A673 (cell line): Measurements from ENCODE around the gene CCNYL1. TPM values are rescaled to one million over a fixed set of nuclear protein-coding genes. Genes with fewer than 3 reads are reported as not detected.

ENCODE experiments used
- BruUV-seq: library from RNA; stranded (reverse); fragments of 400-500 nt; replicated peaks from 2 replicates; lab custom pipeline; 2021; lab: Mats Ljungman, UMichigan
- CTCF ChIA-PET: fragments of 300-600 bp; sonication (Branson Sonifier 250); formaldehyde crosslinking; loops from one replicate; lab custom pipeline; 2022; ENCODE audit warnings: antibody characterized with exemption; lab: Charles Lee
- POLR2A ChIA-PET: fragments of 300-600 bp; sonication (Branson Sonifier 250); formaldehyde crosslinking; loops from one replicate; lab custom pipeline; 2022; ENCODE audit warnings: antibody characterized with exemption; ENCODE audit not compliant: low non-redundant PET; lab: Charles Lee
- DNase-seq: peaks from one replicate; pipeline ENCODE4 v3.0.0-alpha.2; 2015; ENCODE audit warnings: low spot score
- H3K27ac ChIP-seq: fragments of 200-600 bp; sonication (generic); 2 replicates; pipeline ENCODE4 v1.5.1; 2016; ENCODE audit warnings: mixed run types, low read depth, mild to moderate bottlenecking, mixed read lengths, antibody characterized with exemption, low read length; ENCODE audit not compliant: poor library complexity, severe bottlenecking
- H3K27me3 ChIP-seq: fragments of 200-600 bp; sonication (generic); replicated peaks from 2 replicates; pipeline ENCODE4 v1.6.1; 2017; ENCODE audit warnings: mixed run types, low read depth, mild to moderate bottlenecking, mixed read lengths, antibody characterized with exemption, low read length; ENCODE audit not compliant: insufficient read depth, poor library complexity
- H3K36me3 ChIP-seq: fragments of 200-600 bp; sonication (generic); 2 replicates; pipeline ENCODE4 v1.6.1; 2016; ENCODE audit warnings: mixed run types, mild to moderate bottlenecking, mixed read lengths, antibody characterized with exemption, low read length; ENCODE audit not compliant: insufficient read depth, poor library complexity, severe bottlenecking
- H3K4me1 ChIP-seq: fragments of 200-600 bp; sonication (generic); 2 replicates; pipeline ENCODE4 v1.6.1; 2017; ENCODE audit warnings: mixed run types, mild to moderate bottlenecking, mixed read lengths, antibody characterized with exemption, low read length; ENCODE audit not compliant: insufficient read depth, poor library complexity, severe bottlenecking
- H3K4me3 ChIP-seq: fragments of 200-600 bp; sonication (generic); 2 replicates; pipeline ENCODE4 v1.5.1; 2016; ENCODE audit warnings: low read depth, mixed run types, mild to moderate bottlenecking, mixed read lengths, low read length; ENCODE audit not compliant: poor library complexity, severe bottlenecking
- H3K9me3 ChIP-seq: fragments of 200-600 bp; sonication (generic); 2 replicates; pipeline ENCODE4 v1.6.1; 2016; ENCODE audit warnings: mixed run types, low read depth, mild to moderate bottlenecking, mixed read lengths, antibody characterized with exemption, low read length; ENCODE audit not compliant: poor library complexity, severe bottlenecking
- EZH2 ChIP-seq: fragments of 200-600 bp; sonication (generic); IDR thresholded peaks from 2 replicates; pipeline ENCODE4 v1.6.1; 2017; ENCODE audit warnings: borderline replicate concordance, low read depth, mild to moderate bottlenecking, mixed read lengths, antibody characterized with exemption, low read length; ENCODE audit not compliant: poor library complexity, severe bottlenecking
- intact Hi-C: fragments of 100-400 bp; cut with micrococcal nuclease; formaldehyde crosslinking; loops from one replicate; pipeline ENCODE4 v1.10.0; 2022; ENCODE audit not compliant: unreplicated experiment
- total RNA-seq: library from RNA; stranded (reverse); gene quantifications from 2 replicates; pipeline ENCODE4 v1.2.3, GENCODE V29; 2021
- TF ChIP-seq, protein P1 (sequence below): fragments of 300-800, 200-600 bp; sonication (generic); conservative IDR thresholded peaks from 2 replicates; pipeline ENCODE4 v1.5.1; 2017; ENCODE audit warnings: low read depth, mild to moderate bottlenecking, antibody characterized with exemption, low read length, moderate library complexity, mixed read lengths

The CCNYL1 gene
- total RNA-seq, 1 experiment from 2014 or later = 12.8 TPM

DNA sequence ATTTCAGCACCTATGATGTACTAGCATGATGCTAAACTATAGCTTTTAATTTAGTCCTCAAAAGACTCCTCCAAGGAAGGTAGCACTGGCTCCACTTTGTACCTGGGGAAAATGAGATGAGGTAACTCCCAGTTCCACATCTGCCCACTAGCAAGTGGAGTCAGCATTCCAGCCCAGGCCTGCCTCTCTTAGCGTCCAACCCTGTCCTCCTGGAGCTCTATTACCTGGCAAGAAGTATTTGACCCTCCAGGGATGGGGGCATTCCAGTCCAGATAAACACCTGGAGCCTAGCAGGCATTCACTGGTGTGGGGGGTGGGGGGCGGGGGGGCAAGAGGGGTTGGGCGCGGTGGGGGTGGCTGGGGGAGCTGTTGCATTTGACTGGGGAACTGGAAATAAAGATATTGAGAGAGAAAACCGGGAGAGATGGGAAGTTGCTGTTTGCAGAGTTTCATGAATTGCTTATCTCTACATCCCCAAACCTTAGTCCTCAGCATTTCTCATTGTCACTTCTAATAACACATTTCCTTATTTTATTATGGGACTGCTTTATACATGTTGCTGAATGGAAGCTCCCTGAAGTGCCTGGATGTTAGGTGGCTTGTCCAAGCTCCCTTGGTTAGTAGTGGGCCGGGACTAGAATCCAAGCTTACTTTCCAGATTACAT lies 80.3 kb downstream of the CCNYL1 start:
- POLR2A ChIA-PET = interaction anchor here (0.5 to 1.1 kb wide), 2 partner anchors 14 to 23 kb away, joined by 3 to 4 read pairs; no protein-coding TSS in a partner anchor
- Histone ChIP-seq H3K4me1 (peaks cover 5% of the 10 kb centered on the region), H3K4me3 (no peak overlapping the region), H3K36me3 (no peaks in the 10 kb centered on the region), H3K9me3 (no peaks in the 10 kb centered on the region), H3K27ac (no peak overlapping the region), H3K27me3 (no peaks in the 10 kb centered on the region)
- BruUV-seq = no TSS peak
- TF ChIP-seq, protein P1, sequence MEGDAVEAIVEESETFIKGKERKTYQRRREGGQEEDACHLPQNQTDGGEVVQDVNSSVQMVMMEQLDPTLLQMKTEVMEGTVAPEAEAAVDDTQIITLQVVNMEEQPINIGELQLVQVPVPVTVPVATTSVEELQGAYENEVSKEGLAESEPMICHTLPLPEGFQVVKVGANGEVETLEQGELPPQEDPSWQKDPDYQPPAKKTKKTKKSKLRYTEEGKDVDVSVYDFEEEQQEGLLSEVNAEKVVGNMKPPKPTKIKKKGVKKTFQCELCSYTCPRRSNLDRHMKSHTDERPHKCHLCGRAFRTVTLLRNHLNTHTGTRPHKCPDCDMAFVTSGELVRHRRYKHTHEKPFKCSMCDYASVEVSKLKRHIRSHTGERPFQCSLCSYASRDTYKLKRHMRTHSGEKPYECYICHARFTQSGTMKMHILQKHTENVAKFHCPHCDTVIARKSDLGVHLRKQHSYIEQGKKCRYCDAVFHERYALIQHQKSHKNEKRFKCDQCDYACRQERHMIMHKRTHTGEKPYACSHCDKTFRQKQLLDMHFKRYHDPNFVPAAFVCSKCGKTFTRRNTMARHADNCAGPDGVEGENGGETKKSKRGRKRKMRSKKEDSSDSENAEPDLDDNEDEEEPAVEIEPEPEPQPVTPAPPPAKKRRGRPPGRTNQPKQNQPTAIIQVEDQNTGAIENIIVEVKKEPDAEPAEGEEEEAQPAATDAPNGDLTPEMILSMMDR = no peak
- no peak for TF ChIP-seq EZH2
- CTCF ChIA-PET = no interaction called here
- no peak for DNase-seq
- intact Hi-C loops = no loop called here

DNA sequence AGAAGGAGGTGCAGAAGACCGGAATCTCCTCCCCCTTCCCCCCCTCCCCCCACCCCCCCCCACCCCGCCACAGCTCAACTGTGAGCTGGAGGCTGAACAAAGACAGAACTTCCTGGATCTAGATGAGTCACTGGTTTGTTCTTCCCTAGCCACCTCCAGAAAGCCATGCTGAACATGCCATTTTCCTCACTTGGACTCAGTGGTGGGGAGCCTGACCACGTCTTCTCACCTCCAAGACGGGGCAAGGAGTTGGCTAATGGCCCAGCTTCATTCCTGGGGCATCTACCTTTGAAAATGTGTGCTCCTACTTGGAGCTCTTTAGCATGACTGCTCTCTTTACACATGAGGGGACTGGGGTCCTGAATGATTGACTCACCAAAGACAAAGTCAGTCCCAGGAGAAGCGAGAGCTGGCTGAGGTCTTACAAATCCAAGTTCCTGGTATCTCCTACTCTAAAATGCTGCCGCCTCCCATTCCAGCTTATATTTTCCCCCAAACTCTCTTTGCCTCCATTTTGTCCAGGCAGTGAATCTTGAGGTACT lies 80.9 kb downstream of the CCNYL1 start:
- Histone ChIP-seq H3K4me1 (peaks cover 5% of the 10 kb centered on the region), H3K9me3 (no peaks in the 10 kb centered on the region), H3K4me3 (no peak overlapping the region), H3K27ac (no peak overlapping the region), H3K36me3 (no peaks in the 10 kb centered on the region), H3K27me3 (no peaks in the 10 kb centered on the region)
- ChIA-PET CTCF (no interaction called here), POLR2A (interaction anchor here (1.1 kb wide), 1 partner anchor 13 kb away, joined by 4 read pairs; no protein-coding TSS in a partner anchor)
- TSS peak; percentile 90 for BruUV-seq
- DNase-seq = peak; percentile 59
- TF ChIP-seq, protein P1 = no peak
- TF ChIP-seq EZH2 = no peak
- intact Hi-C loops = no loop called here

DNA sequence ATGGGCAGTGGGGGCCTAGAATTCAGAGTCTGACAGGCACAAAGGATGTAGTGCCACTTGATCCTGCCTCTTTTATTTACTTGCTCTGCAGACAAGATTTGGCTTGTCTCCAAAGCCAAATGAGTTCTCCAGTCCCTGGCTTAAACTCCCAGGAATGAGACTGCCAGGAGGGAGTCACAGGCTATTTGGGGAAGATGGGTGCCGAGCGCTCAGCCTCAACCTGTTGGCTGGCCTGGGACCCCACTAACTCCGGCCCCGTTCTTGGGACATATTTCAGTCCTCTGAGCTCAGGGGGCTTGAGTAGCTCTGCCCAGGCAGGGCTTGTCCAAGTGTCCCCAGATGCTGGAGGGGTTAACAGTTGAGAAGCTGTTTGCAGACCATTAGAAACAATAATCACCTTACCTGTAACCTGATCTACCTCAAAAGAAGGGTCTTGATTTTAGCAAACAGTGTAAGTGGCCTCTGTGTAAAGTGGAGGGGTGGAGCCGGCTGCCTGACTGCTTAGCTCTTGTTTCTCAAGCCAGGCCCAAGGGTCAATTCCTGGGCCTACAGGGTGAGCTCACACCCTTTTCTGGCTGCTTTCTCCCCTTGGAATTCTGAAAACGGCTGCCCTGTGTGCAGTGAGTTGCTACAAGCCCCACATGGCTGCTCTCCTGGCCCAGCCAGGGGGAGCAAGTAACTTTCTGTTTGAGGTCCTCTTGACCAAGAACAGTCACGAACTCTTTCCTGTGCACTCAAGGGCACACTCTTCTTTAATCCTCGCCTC lies 85.3 kb downstream of the CCNYL1 start:
- intact Hi-C loops = no loop called here
- H3K27ac ChIP-seq = no peak overlapping the region

More for the DNA sequence above, 85.3 kb downstream of the CCNYL1 start:
- Histone ChIP-seq H3K36me3 (no peaks in the 10 kb centered on the region), H3K9me3 (no peaks in the 10 kb centered on the region), H3K4me1 (peaks cover 14% of the 10 kb centered on the region), H3K27me3 (no peaks in the 10 kb centered on the region), H3K4me3 (no peak overlapping the region)
- ChIA-PET POLR2A (no interaction called here), CTCF (no interaction called here)
- no peak for DNase-seq
- BruUV-seq = no TSS peak
- no peak for TF ChIP-seq EZH2
- TF ChIP-seq, protein P1 = no peak
